ENCODE measurements around the gene PDK1.
"Not testable (repeated sequence)": the region's sequence is repeated elsewhere in the genome, so short reads cannot be mapped to it uniquely, and the experiment has no call there.

Gene PDK1

DNA sequence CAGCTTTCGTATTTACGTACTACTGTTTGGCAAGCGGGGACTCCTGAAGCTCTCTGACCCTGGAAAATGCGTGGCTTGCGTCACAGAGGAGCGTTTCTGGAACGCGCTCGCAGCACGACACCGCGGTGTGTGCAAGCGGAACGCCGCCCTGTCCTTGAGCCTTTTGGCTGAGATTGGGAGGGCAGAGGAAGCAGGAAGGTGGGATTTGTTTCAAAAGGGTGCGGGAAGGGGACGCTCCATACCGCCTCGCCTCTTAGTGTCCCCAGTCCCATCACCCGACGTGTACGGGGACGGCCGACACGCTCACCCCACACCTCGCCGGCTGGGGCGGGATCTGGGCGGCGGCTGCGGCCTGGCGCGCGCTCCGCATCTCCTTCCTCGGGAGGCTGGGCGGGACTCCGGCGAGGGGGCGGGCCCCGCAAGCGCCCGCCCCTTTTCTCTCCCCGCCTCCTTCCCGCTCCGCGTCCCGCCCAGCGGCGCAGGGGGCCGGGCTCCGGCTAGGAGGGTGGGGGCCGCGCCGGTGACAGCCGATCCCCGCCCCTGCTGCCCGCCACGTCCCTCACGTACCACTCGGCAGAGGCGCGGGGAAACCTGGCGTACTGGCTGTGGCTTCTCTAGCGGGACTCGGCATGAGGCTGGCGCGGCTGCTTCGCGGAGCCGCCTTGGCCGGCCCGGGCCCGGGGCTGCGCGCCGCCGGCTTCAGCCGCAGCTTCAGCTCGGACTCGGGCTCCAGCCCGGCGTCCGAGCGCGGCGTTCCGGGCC, at the start of gene PDK1:
Gene PDK1, plus strand, starts transcription at position 569 of the 762 bp plus-strand sequence. Its CDS starts 61 bp downstream, at position 630.
- DNase-seq (ENCODE audit: low read depth): peak; percentile 84

DNA sequence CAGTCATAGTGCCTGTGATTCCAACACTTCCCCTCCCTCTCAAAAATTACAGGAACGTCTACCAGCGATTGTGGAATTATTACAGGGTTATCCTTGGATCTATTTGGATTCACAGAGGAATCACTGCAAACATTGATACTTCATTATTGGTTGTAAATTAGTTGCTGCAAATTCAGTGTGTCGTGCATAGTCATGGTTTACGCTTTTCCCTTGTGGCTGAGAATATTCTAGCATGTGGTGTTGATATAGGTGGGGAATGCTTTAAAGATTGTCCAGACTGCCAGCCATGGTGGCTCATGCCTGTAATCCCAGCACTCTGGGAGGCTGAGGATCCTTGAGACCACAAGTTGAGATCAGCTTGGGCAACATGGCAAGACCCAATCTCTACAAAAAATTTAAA, 48.7 kb upstream of the PDK1 start:
- DNase-seq (ENCODE audit: low read depth): no peak

GRCh38 chr2:172510088-172510487, 45.8 kb upstream of the PDK1 start:
- DNase-seq (ENCODE audit: low read depth): no peak

DNA sequence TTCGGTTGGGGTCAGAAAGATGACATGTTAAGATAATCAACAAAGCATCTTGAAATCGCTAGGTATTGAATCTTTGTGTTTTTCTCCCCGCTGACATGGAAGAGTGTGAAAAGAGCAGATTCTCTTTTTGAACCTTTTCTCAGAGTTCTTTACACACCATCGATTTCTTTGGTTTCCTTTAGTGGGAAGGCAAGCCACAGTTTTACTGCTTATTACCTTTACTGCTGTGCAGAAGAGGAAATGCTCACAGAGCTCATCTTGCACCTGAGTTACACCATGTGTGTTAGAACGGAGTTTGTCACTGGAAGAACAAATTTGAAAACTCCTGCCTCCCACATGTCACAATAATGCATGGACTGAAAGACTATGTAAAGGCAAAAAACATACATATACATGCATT, 45.3 kb upstream of the PDK1 start:
- no peak for DNase-seq (ENCODE audit: low read depth)

DNA sequence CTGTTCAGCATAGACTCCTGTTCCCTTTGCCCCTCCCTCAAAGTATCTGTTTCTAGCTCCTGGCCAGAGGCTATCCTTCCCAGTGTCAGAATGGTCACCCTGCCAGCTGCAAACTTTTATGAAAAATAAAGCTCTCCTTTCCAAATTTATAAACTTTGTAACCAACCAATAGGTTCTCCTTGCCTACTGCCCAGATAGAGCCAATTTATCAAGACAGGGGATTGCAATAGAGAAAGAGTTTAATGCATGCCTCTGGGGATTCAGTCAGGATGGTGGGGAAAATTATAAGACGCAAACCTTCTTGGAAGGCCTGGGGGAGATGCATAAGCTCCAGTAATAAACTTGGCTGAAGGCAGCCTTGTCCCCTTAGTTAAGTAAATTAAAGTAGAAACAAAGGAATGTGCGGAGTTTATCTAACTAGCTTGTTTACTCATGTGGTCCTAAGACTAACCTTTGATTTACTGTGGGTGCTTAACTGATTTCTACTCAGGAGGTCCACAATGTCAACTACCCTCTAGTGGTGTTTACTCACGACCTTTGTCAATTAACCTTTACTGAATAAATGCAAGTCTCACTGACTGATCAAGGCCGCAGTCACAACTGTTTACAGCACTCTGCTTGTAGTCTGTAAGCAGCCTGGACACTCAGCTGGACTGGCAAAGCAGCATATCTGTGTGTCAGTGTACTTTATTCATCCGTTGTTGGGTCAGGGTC, 42.9 kb upstream of the PDK1 start:
- no peak for DNase-seq (ENCODE audit: low read depth)

- no peak for DNase-seq (ENCODE audit: low read depth)
These were observed 42.4 kb upstream of the PDK1 start for GRCh38 chr2:172513524-172513900.

DNA sequence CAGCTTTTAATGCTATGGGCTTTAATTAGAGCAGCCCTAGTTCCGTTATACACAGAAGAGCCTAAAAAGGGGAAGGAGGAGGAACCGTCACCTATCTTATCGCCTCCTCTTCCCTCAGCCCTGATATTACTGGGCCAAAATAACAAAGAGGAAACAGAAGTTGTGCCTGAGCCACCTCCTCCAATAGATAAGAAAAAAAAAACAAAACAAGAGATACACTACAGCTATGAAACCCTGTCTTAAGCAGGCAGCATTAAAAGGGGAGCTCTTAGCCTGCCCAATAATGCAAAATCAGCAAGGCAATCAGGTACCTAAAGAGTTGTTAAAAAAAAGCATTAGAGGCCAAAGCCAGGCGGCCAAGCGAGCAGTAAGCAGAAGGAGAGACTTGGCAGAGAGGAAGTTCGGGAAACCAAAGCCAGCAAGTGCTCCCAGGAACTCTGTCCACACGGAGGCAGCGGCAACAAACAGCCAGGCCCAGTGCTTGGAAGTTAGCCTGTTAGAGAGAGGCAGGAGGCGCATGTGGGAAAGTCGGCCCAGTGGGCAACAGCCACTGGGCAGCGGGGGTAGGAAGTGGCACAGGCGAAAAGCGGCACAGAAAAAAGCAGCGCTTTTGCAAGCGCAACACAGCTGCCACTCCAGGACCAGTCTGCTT, 41.8 kb upstream of the PDK1 start:
- DNase-seq (ENCODE audit: low read depth): no peak

- no peak for DNase-seq (ENCODE audit: low read depth)
These were observed 39.6 kb upstream of the PDK1 start for GRCh38 chr2:172516299-172516698.

GRCh38 chr2:172518995-172519394, 36.9 kb upstream of the PDK1 start:
- DNase-seq (ENCODE audit: low read depth): no peak

DNA sequence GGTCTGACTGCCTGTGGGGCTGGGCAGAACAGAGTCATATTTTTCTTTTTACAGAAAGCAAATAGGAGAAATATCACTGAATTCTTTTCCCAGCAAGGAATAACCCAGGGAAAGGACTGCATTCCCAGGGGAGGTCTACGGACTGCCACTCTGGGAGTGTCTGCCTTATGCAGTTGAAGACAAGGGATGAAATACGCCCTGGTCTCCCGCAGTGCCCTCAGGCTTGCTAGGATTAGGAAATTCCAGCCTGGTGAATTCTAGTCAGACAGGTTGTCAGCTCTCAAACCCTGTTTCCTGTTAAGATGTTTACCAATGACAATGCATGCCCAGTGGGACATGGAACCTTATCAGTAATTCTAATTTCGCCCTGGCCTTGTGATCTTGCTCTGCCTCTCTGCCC, 30.3 kb upstream of the PDK1 start:
- DNase-seq (ENCODE audit: low read depth): no peak

GRCh38 chr2:172531309-172531708, 24.6 kb upstream of the PDK1 start:
- no peak for DNase-seq (ENCODE audit: low read depth)

DNA sequence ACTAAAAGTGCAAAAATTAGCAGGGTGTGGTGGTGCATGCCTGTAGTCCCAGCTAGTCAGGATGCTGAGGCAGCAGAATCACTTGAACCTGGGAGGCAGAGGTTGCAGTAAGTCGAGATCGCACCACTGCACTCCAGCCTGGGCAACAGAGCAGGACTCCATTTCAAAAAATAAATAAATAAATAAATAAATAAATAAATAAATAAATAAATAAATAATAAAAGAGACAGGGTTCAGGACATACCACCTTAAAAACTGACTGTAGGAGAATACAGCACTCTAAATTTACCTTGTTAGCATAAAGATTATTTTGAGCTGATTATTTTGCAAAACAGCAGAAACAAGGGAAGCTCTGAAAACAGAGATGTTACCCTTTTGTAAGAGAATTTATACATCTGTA, 23.4 kb upstream of the PDK1 start:
- not testable (repeated sequence) for DNase-seq (ENCODE audit: low read depth)

DNA sequence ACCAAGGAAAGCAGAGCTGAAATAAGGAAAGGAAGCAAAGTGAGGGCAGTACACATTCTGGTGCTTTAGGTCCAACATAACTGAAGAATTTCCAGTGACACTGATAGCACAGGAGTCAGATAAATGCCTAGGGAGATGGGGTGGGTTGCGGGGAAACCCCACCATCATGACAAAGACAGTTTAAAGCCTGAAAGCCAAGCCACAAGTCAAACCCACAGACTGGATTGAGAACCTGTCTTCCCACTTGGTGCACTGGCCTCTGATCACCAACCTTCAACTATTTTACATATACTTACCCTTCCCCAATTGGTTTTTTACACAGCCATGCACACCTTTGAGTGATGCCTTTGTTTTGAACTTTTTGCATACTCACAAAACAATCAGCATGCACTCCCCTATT, 22.2 kb upstream of the PDK1 start:
- no peak for DNase-seq (ENCODE audit: low read depth)

DNA sequence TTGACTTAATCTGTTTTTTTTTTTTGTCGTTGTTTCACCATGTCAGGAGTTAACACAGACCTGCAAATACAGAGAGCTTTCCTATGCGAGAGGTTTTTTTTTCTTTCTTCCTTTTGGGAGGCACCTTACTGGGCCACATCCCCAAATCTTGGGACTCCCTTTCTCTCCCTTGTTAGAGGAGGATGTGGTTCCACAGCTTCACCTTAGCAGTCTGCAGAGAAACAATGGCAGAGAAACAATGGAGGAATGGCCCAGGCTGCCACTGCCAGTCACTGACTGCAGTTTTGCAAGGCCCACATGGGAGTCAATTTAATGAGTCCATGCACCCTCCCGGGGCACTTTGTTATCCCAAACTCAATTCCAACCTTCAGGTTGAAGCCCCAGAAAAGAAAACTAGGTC, 20.8 kb upstream of the PDK1 start:
- DNase-seq (ENCODE audit: low read depth): no peak

- not testable (repeated sequence) for DNase-seq (ENCODE audit: low read depth)
These were observed 18.0 kb upstream of the PDK1 start for GRCh38 chr2:172537851-172538250.

GRCh38 chr2:172539767-172540166, 16.1 kb upstream of the PDK1 start:
- no peak for DNase-seq (ENCODE audit: low read depth)

DNA sequence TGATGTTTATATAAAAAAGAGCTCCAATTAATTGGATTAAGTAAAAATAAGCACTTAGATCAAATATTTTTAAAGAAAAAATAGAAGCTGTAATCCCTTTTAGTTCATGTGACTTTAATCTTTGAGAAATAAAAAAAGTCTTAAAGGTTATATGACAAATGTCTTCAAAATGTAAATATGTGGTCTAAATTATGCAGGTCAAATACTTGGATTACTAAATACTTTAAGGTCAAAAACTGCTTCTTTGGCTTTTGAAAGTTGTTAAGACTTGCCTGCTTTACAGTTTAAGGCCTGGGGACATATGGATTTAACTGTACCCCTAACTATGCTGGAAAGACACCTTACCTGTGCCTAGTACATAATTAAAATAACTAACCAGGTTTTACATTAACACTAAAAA, 15.5 kb upstream of the PDK1 start:
- DNase-seq (ENCODE audit: low read depth): no peak

- no peak for DNase-seq (ENCODE audit: low read depth)
These were observed 10.3 kb upstream of the PDK1 start for GRCh38 chr2:172545408-172546075.

- no peak for DNase-seq (ENCODE audit: low read depth)
These were observed 6.8 kb upstream of the PDK1 start for GRCh38 chr2:172549131-172549530.

- not testable (repeated sequence) for DNase-seq (ENCODE audit: low read depth)
These were observed 6.1 kb upstream of the PDK1 start for GRCh38 chr2:172549802-172550201.

GRCh38 chr2:172550419-172550818, 5.5 kb upstream of the PDK1 start:
- DNase-seq (ENCODE audit: low read depth): no peak

GRCh38 chr2:172551271-172551670, 4.6 kb upstream of the PDK1 start:
- no peak for DNase-seq (ENCODE audit: low read depth)

Measured in stimulated activated CD8-positive, alpha-beta memory T cell treated with anti-CD3 and anti-CD28 coated beads, Interleukin-4, amount 100 ng/mL, for 24 hours (primary cell).